ENCODE measurements around the gene SCYGR5.
"Not testable (repeated sequence)": the region's sequence is repeated elsewhere in the genome, so short reads cannot be mapped to it uniquely, and the experiment has no call there.

- not testable (repeated sequence) for TF ChIP-seq CTCF, POLR2A (IDR thresholded peaks at IDR 0.05)
These were observed 7.0 kb downstream of the SCYGR5 start for GRCh38 chr2:227673620-227674019.

Measured in lower leg skin (tissue), 3 donors.